ENCODE data around the gene CCDC85C. TPM values are rescaled to one million over a fixed set of nuclear protein-coding genes. Genes with fewer than 3 reads are reported as not detected.
A peak's percentile ranks its signal among the peaks of the same experiment; 100 is the strongest.

CCDC85C gene
- polyA plus RNA-seq, 1 experiment: 7.2 TPM

GRCh38 chr14:99627100-99627499 is 23.1 kb upstream of the CCDC85C start:
- no peaks in the 10 kb centered on the region for H3K9me3 ChIP-seq (ENCODE audit: control insufficient read depth, insufficient read depth, low read length)
- DNase-seq (ENCODE audit: low read depth, low spot score): no peak
- TF ChIP-seq CTCF (IDR thresholded peaks at IDR 0.05; ENCODE audit: low read depth, low read length): no peak
- H3K27ac ChIP-seq (ENCODE audit: low read depth, low read length): no peak overlapping the region
- POLR2A ChIA-PET: no interaction called here
- CTCF ChIA-PET: interaction anchor here (1.5 kb wide), 1 partner anchor 73 kb away, joined by 3 read pairs; no protein-coding TSS in a partner anchor
- no peak overlapping the region for H3K4me3 ChIP-seq (ENCODE audit: low read depth, low read length)
- peaks cover 4% of the 10 kb centered on the region for H3K27me3 ChIP-seq (ENCODE audit: control insufficient read depth, insufficient read depth, low read length)

- TF ChIP-seq CTCF (IDR thresholded peaks at IDR 0.05; ENCODE audit: low read depth, low read length): no peak
- Histone ChIP-seq H3K27me3 (ENCODE audit: control insufficient read depth, insufficient read depth, low read length) (no peaks in the 10 kb centered on the region), H3K4me3 (ENCODE audit: low read depth, low read length) (no peak overlapping the region), H3K27ac (ENCODE audit: low read depth, low read length) (no peak overlapping the region), H3K9me3 (ENCODE audit: control insufficient read depth, insufficient read depth, low read length) (no peaks in the 10 kb centered on the region)
- ChIA-PET CTCF (no interaction called here), POLR2A (no interaction called here)
- DNase-seq (ENCODE audit: low read depth, low spot score): no peak
Observed at GRCh38 chr14:99626041-99626648, 22.1 kb upstream of the CCDC85C start.

- Histone ChIP-seq H3K9me3 (ENCODE audit: control insufficient read depth, insufficient read depth, low read length) (no peaks in the 10 kb centered on the region), H3K4me3 (ENCODE audit: low read depth, low read length) (no peak overlapping the region), H3K27me3 (ENCODE audit: control insufficient read depth, insufficient read depth, low read length) (no peaks in the 10 kb centered on the region), H3K27ac (ENCODE audit: low read depth, low read length) (no peak overlapping the region)
- POLR2A ChIA-PET: no interaction called here
- CTCF ChIA-PET: no interaction called here
- DNase-seq (ENCODE audit: low read depth, low spot score): no peak
- TF ChIP-seq CTCF (IDR thresholded peaks at IDR 0.05; ENCODE audit: low read depth, low read length): no peak
Observed at GRCh38 chr14:99625476-99625875, 21.5 kb upstream of the CCDC85C start.

- ChIA-PET CTCF (interaction anchor here (0.6 kb wide), 1 partner anchor 60 kb away, joined by 3 read pairs; no protein-coding TSS in a partner anchor), POLR2A (no interaction called here)
- no peak overlapping the region for H3K4me3 ChIP-seq (ENCODE audit: low read depth, low read length)
- no peak overlapping the region for H3K27ac ChIP-seq (ENCODE audit: low read depth, low read length)
- TF ChIP-seq CTCF (IDR thresholded peaks at IDR 0.05; ENCODE audit: low read depth, low read length): no peak
- DNase-seq (ENCODE audit: low read depth, low spot score): no peak
- no peaks in the 10 kb centered on the region for H3K27me3 ChIP-seq (ENCODE audit: control insufficient read depth, insufficient read depth, low read length)
- no peaks in the 10 kb centered on the region for H3K9me3 ChIP-seq (ENCODE audit: control insufficient read depth, insufficient read depth, low read length)
Observed at GRCh38 chr14:99624971-99625370, 21.0 kb upstream of the CCDC85C start.

GRCh38 chr14:99624024-99624423 is 20.0 kb upstream of the CCDC85C start:
- ChIA-PET CTCF (no interaction called here), POLR2A (no interaction called here)
- Histone ChIP-seq H3K4me3 (ENCODE audit: low read depth, low read length) (no peak overlapping the region), H3K9me3 (ENCODE audit: control insufficient read depth, insufficient read depth, low read length) (no peaks in the 10 kb centered on the region), H3K27me3 (ENCODE audit: control insufficient read depth, insufficient read depth, low read length) (no peaks in the 10 kb centered on the region), H3K27ac (ENCODE audit: low read depth, low read length) (peak overlapping the region; percentile 21)
- no peak for TF ChIP-seq CTCF (IDR thresholded peaks at IDR 0.05; ENCODE audit: low read depth, low read length)
- no peak for DNase-seq (ENCODE audit: low read depth, low spot score)

Measured in AG04450 (cell line).